ENCODE measurements around the gene ATP5PF.

ATP5PF gene

GRCh38 chr21:25750085-25750484 is 15.4 kb upstream of the ATP5PF start:
- Histone ChIP-seq H3K9ac (ENCODE audit: low read length) (no peak overlapping the region), H3K36me3 (replicated peaks; ENCODE audit: low read depth, low read length) (peaks cover 25% of the 10 kb centered on the region)

GRCh38 chr21:25744854-25745253 is 10.2 kb upstream of the ATP5PF start:
- H3K36me3 ChIP-seq (replicated peaks; ENCODE audit: low read depth, low read length), result peaks cover 11% of the 10 kb centered on the region
- no peak overlapping the region for H3K9ac ChIP-seq (ENCODE audit: low read length)
- H3K79me2 ChIP-seq (ENCODE audit: low read length), result peaks cover 14% of the 10 kb centered on the region
- H4K20me1 ChIP-seq (ENCODE audit: insufficient read depth, low read length), result no peaks in the 10 kb centered on the region
- TF ChIP-seq CTCF (IDR thresholded peaks at IDR 0.05; ENCODE audit: low read depth, low read length) (no peak), EZH2phosphoT487 (IDR thresholded peaks at IDR 0.05; ENCODE audit: low read depth) (no peak)
- H3K9me3 ChIP-seq (ENCODE audit: insufficient read depth, low read length), result no peaks in the 10 kb centered on the region
- no peaks in the 10 kb centered on the region for H3K4me1 ChIP-seq (ENCODE audit: low read length)
- H3K4me3 ChIP-seq (ENCODE audit: low read length), result no peak overlapping the region
- H3K27me3 ChIP-seq (ENCODE audit: low read depth, low read length), result no peaks in the 10 kb centered on the region
- H3K27ac ChIP-seq (ENCODE audit: low read length), result no peak overlapping the region
- H3K4me2 ChIP-seq (ENCODE audit: low read length), result no peak overlapping the region
- no peak overlapping the region for H2AFZ ChIP-seq (ENCODE audit: low read depth, low read length)

More at GRCh38 chr21:25750085-25750484, 15.4 kb upstream of the ATP5PF start:
- H4K20me1 ChIP-seq (ENCODE audit: insufficient read depth, low read length), result no peaks in the 10 kb centered on the region
- no peak overlapping the region for H3K27ac ChIP-seq (ENCODE audit: low read length)
- no peak overlapping the region for H3K4me3 ChIP-seq (ENCODE audit: low read length)
- no peak overlapping the region for H3K4me2 ChIP-seq (ENCODE audit: low read length)
- TF ChIP-seq CTCF (IDR thresholded peaks at IDR 0.05; ENCODE audit: low read depth, low read length), result no peak
- TF ChIP-seq EZH2phosphoT487 (IDR thresholded peaks at IDR 0.05; ENCODE audit: low read depth), result no peak
- H3K27me3 ChIP-seq (ENCODE audit: low read depth, low read length), result no peaks in the 10 kb centered on the region
- H3K79me2 ChIP-seq (ENCODE audit: low read length), result no peaks in the 10 kb centered on the region
- H3K4me1 ChIP-seq (ENCODE audit: low read length), result no peaks in the 10 kb centered on the region
- H3K9me3 ChIP-seq (ENCODE audit: insufficient read depth, low read length), result no peaks in the 10 kb centered on the region
- H2AFZ ChIP-seq (ENCODE audit: low read depth, low read length), result no peak overlapping the region

- peaks cover 34% of the 10 kb centered on the region for H3K79me2 ChIP-seq (ENCODE audit: low read length)
- no peaks in the 10 kb centered on the region for H3K4me1 ChIP-seq (ENCODE audit: low read length)
- H3K36me3 ChIP-seq (replicated peaks; ENCODE audit: low read depth, low read length), result peaks cover 6% of the 10 kb centered on the region
- no peak overlapping the region for H3K9ac ChIP-seq (ENCODE audit: low read length)
- no peak overlapping the region for H3K4me3 ChIP-seq (ENCODE audit: low read length)
- no peak overlapping the region for H3K27ac ChIP-seq (ENCODE audit: low read length)
- no peak overlapping the region for H2AFZ ChIP-seq (ENCODE audit: low read depth, low read length)
- H4K20me1 ChIP-seq (ENCODE audit: insufficient read depth, low read length), result no peaks in the 10 kb centered on the region
- no peaks in the 10 kb centered on the region for H3K9me3 ChIP-seq (ENCODE audit: insufficient read depth, low read length)
- no peak for TF ChIP-seq CTCF (IDR thresholded peaks at IDR 0.05; ENCODE audit: low read depth, low read length)
- TF ChIP-seq EZH2phosphoT487 (IDR thresholded peaks at IDR 0.05; ENCODE audit: low read depth), result no peak
- H3K27me3 ChIP-seq (ENCODE audit: low read depth, low read length), result no peaks in the 10 kb centered on the region
- no peak overlapping the region for H3K4me2 ChIP-seq (ENCODE audit: low read length)
Observed at GRCh38 chr21:25742900-25743299, 8.2 kb upstream of the ATP5PF start.

DNA sequence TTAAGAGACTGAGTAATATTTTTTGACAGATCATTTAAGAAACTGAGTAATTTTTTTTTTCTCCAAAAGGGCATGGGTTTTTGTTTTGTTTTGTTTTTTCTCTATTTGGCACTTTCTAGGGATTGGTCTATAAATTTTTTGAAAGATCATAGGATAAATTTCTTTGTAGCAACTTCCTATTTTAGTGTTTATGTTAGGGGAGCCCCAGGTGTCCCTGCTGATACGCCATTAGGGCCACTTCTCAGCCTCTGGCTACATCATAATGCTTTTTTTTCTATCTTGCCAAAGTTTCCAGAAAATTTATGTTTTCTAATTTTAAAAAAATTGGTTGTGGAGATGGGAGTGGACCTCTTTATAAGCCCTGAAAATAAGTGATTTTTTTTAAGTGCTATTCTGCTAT is 2.7 kb upstream of the ATP5PF start:
- Histone ChIP-seq H3K79me2 (ENCODE audit: low read length) (peaks cover 80% of the 10 kb centered on the region), H3K27ac (ENCODE audit: low read length) (no peak overlapping the region), H3K4me1 (ENCODE audit: low read length) (peaks cover 16% of the 10 kb centered on the region), H3K4me2 (ENCODE audit: low read length) (peak overlapping the region; percentile 98; the same call in 1 of the 2 replicates), H3K36me3 (replicated peaks; ENCODE audit: low read depth, low read length) (no peaks in the 10 kb centered on the region), H3K9me3 (ENCODE audit: insufficient read depth, low read length) (no peaks in the 10 kb centered on the region), H3K27me3 (ENCODE audit: low read depth, low read length) (no peaks in the 10 kb centered on the region), H2AFZ (ENCODE audit: low read depth, low read length) (no peak overlapping the region), H3K4me3 (ENCODE audit: low read length) (no peak overlapping the region), H4K20me1 (ENCODE audit: insufficient read depth, low read length) (0 out of 2 replicates have a peak, but pooled peaks cover 4% of the 10 kb centered on the region), H3K9ac (ENCODE audit: low read length) (no peak overlapping the region)
- no peak for TF ChIP-seq CTCF (IDR thresholded peaks at IDR 0.05; ENCODE audit: low read depth, low read length)
- TF ChIP-seq EZH2phosphoT487 (IDR thresholded peaks at IDR 0.05; ENCODE audit: low read depth), result no peak

All from OCI-LY3 (cell line).